ENCODE data around the gene HMGN4.
"Not testable (repeated sequence)": the region's sequence is repeated elsewhere in the genome, so short reads cannot be mapped to it uniquely, and the experiment has no call there.

DNA sequence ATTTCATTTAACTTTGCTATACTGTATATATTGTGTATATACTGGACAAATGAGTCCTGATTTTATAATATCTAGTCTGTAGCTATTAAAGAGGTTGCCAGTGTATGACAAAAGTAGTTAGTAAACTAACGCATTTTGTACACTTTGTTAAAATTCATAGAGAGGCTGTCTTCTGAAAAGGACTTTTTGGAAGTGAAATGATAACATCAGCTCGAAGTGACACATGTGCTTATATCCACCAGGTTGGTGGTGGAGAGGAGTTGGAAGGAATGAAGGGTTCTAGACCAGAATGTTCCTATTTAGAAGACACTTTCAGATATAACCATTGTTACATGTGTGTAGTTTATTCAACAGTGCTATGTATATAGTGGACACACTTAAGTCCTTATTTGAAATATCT is 13.9 kb upstream of the HMGN4 start:
- not testable (repeated sequence) for TF ChIP-seq CTCF, POLR2A (IDR thresholded peaks at IDR 0.05)

All from thyroid gland (tissue), 4 donors.